Measurements from ENCODE around the gene BCO2.

- TF ChIP-seq POLR2A (IDR thresholded peaks at IDR 0.05), result no peak
- TF ChIP-seq CTCF (IDR thresholded peaks at IDR 0.05 in 4 of 5, conservative IDR thresholded peaks at IDR 0.05 in 1 of 5), result no peak
These were observed 48.3 kb upstream of the BCO2 start for GRCh38 chr11:112127056-112127455.
